ENCODE data around the gene PRKCH.

The PRKCH gene

DNA sequence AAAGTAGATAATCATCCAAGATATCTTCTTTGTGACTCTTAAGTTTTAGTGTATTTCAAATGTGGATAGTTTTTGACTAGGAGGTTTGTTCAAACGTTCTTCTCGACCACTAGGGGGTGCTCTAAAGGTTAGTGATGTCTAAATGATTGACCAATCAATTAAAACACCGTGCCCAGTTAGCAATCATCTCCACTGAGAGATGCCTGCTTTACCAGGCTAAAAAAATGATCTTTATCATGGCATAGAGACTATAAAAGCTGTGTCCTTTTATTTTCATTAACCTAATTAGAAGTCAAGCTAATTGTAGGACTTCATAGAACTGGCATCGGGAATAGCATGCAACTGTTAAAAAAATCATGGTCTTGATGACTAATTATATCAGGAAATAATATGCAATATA lies 153.9 kb downstream of the PRKCH start:
- DNase-seq (ENCODE audit: low spot score): no peak

DNA sequence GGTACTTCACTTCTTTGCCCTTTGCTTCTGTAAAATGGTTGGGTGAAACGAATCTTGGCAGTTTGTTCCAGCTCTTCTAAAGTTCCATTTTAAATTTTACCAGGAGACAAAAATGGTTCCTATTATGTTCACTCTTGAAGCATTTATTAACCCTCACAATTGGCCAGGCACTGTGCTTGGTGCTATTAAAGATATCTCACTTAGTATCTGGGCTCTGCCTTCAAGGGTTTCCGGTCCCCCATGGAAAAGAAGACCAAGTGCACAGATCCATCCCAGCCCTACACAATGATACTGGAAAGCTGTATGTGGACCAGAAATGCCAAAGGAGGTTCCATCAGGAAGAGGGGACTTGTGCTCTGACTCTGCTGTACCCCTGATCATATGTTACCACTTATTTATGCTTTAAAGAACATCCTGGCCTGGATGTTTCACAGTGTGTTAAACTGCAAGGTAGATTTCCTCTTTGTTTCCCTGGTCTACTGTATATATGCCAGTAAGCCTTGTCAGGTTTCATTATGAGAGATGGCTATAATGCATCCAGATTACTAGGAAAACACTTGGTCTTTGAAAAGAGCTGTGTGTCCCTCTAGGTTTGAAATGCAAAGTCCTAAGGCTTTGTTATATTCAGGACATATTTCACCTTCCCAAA lies 154.8 kb downstream of the PRKCH start:
- no peak for DNase-seq (ENCODE audit: low spot score)

DNA sequence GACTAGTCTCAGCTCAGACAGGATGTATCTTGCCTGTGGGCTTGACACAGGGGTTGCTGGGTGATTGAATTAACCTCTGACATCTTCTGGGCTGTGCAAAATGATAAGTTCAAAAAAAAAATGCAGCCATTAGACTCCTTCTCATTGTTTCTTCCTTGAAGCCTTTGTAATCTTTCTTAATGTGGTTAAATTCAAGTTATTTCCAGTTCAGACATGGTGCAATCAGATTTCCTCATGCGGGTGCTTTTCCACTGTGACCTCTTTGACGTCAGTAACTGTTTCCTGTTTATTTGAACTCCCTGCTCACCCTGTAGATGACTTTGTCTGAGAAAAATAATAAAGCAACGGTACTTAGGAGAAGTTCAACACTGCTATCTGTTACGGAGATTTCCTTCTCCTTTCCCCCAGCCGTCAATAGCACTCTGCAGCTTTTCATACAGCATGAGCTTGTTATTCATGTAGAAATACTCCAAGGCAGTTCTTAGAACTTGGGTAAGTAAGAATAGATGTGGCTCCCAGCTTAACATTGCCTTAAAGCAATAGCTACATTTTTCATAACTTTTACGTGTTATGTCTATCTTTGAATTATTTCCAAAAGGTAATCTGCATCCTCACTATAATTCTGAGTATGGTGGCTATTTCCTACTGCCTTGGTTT lies 155.5 kb downstream of the PRKCH start:
- DNase-seq (ENCODE audit: low spot score): no peak

DNA sequence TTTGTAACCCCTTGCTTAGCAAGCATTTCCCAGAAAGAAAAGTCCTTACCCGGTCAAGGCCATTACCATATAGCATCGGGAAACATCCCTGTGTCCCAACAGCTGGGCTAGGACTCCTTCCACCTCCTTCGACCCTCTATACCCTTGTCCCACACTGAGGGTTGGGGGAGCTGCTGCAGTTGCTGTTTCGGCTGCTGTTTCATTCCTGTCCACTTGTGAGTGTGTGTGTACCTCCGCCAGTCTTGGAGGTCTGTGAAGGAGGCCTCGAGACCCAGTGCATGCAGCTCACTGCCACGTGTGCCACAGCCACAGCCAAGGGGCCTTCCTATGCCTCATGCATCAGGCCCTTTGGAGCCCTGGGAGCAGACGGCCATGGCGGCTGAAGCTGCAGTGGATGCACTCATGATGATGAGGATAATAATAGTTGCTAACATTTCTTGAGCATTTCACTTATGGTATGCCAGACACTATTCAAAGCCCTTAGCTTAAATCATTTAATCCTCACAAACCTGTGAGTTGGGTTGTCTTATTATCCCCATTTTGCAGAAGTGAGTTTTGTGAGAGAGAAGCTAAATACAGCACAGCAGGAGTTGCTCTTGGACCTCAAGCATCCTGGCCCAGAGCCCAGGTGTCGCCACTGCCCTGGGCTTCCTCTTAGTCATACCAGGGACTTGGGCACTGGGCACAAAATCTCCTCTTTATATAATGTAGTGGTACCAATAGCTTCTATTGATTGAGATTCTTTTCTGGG lies 156.5 kb downstream of the PRKCH start:
- no peak for DNase-seq (ENCODE audit: low spot score)

DNA sequence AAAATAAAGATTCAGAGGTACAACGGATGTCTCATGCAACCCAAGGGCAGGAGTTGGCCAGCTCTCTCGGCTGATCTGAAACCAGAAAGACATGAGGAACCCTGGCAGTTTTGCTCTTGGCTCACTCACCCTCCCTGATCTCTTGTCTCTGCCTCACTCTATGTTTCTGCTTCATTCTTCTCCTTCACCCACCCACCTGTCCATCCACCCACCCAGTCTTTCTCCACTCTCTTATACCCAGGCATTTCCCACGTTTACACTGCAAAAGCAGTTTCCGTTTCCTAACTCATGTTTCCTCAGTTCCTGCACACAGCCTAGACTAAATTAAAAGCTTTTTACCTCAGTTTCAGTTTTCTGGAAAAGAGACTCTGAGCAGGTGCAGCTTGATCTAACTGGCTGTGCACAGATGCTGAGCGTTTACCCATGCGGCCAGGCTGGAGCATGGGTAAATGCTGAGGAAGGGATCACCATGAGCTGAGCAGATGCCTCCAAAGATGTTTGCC lies 157.6 kb downstream of the PRKCH start:
- no peak for DNase-seq (ENCODE audit: low spot score)

DNA sequence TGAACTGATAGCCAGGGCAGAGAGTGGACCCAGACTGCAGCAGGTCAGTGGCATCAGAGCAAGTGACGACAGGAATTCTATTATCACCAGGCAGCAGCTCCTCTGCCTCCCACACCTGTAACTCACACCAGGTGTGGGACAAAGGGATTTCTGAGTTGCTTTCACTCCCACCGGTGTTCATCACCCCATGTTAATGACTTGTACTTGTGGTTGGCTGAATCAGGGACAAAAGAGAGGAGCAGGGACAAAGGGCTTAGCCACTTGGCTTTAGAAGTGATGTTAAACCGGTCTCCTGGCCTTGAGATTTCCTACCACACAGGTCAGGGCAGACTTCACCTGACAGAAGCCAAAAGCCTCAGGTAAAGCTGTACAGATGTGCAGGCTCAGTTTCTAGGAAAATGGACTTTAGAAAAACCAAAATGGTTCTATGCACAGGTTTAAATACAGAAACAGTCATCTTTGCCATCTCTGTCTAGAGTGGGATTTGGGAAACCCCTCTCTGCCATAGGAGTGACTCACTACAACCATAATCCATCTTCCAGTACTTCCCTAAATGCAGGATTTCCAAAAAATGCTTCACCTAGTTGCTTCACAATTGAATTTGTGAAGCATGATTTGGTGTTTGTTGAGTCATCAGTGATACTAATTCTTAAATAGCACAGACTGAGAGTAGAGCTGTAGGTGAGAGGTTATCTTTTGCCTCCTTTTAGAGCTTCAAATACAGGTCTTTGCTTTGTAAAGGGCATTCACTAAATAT lies 158.5 kb downstream of the PRKCH start:
- no peak for DNase-seq (ENCODE audit: low spot score)

DNA sequence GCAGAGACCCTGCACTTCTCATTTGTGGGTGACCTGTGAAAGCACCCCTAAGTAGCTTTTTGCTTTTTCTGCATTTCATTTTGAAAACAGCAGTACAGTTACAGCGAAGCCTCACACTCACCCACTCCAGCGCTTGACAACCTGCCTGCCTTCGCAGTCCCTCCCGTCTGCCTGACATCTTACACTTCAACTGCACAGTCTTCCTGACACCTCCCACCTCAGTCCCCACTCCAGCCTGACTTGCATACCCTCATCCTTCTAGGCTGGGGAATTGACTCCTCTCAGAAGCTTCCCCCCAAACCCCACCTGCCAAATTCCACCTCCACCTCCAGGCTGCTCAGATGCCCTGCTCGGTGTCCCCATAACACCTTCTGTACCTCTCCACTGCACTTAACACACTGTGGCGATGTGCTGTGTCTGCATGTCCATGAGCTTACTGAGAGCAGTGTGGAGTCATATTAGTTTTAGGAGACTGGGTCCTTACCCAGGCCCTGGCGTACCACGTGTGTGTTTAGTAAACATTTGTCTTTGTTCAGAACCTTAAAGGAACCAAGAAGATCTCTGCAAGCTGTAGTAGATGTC lies 159.4 kb downstream of the PRKCH start:
- DNase-seq (ENCODE audit: low spot score): no peak

DNA sequence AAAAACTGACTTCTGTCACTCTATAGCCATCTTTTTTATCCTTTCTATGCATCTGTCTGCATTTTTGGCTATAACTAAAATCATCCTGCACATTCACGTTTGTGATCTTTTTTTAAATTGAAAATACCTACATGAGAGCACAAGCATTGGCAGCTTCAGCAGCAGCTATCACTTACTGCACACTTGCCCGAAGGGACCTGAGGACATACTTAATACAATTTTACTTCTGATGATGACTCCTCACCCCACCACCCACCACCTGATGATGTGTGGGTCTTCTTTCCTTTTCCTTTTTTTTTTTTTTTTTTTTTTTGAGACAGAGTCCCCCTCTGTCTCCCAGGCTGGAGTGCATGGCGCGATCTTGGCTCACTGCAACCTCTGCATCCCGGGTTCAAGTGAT lies 160.3 kb downstream of the PRKCH start:
- DNase-seq (ENCODE audit: low spot score): no peak

DNA sequence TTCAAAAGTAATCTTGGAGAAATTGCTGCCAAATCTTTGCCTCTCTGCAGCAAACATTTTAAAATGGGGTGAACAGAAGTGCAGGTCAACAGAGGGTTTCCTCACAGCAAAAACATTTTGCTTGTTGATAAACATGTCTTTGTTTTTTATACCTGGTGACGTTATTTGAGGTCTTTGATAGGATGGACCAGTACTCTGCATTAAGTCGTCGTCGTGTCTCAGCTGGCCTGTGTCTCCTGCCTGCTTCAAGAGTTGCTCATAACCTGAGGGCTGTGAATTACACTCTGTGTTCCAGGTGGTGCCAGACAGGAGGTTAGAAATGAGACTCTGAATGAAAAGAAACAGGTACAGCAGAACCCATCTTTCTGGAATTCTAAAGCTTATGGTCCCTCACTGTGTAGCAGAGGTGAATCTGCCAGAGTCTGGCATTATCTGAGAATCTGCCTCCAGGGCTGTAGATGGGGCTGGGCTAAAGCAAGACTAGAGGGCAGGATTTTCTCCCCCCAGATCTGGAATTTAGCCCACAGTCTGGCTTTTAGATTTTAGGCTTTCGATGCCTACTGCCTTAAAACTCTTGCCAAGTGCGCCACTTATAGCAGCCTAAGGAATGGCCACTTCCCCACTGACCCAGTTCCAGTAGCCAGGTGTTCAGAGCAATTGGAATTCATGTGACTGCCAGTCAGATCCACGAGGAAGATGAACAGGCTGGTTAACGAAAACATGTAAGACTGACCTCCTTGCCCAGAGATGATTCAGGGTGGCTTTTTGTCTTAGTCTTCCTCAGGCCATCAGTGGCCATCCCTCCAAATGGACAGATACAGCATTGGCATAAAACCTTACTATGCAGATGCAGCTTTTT lies 161.2 kb downstream of the PRKCH start:
- DNase-seq (ENCODE audit: low spot score): no peak

DNA sequence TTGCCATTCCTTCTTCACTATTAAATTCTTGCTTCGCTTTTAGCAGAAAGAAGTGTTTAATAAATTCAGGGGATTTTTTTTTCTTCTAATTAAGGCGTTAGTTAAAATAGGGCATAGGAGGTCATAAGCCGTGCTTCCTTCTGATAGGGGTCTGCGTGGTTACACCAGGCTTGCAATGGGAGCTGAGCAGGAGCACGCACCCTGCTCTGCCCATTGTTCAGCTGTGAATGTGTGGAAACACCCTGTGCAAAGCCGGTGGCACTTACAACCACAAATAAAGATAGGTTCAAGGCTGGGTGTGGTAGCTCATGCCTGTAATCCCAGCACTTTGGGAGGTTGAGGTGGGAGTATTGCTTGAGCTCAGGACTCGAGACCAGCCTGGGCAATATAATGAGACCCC lies 162.1 kb downstream of the PRKCH start:
- DNase-seq (ENCODE audit: low spot score): no peak

DNA sequence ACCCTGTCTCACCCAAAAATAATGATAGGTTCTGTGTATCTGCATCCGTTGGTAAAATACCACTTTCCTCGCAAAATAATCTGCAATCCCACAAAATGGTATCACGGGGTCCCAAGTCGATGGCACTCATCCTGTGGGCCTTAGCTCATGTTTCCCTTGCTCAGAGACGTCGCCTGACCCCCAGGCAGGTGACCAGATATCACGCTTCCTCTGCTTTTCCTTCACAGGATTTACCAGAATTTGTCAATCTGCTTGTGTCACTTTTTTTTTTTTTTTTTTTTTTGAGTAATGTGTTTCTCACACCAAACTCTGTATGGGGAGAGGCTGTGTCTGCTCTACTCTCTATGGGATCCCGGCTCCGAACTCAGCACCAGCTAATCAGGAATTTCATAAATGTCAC lies 162.7 kb downstream of the PRKCH start:
- no peak for DNase-seq (ENCODE audit: low spot score)

DNA sequence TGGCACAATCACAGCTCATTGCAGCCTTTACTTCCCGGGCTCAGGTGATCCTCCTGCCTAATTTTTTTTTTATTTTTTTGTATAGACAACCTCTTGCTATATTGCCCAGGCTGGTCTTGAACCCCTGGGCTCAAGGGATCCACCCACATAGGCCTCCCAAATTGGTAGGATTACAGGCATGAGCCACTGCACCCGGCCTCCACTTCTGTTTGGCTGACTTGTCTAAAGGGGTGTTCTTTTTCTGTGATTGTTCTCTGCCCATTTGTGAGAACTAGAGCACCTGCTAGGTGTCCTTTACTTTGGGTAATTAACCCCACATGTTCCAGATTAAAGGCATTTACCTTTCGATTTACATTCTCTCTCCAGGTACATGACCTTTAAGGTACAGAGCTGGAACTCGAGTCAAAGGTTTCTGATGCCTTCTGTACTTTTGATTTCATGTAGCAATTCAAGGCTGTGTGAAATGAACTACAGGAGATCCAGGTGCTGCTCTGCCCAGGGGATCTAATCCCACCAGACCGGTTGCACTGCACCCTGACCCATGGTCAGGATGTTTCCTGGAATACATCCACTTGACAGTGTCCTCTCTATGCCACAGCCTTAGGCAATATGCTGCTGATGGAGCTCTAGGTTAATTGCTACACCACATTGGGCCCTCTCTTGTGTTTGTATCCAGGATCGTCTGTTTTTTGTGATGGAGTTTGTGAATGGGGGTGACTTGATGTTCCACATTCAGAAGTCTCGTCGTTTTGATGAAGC lies 163.6 kb downstream of the PRKCH start:
- no peak for DNase-seq (ENCODE audit: low spot score)

DNA sequence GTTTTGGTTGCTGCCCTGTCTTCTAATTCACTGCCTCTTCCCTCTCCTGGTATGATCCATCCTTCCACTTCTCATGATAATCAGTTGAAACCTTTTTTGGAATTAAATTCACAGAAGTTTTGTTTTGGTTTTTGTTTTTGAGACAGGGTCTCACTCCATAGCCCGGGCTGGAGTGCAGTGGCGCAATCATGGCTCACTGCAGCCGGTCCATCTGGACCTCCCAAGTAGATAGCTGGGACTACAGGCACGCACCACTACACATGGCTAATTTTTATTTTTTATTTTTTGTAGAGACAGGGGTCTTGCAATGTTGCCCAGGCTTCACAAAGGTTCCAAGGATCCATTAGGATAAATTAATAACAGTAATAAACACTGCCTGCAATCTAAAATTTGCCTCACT lies 164.3 kb downstream of the PRKCH start:
- DNase-seq (ENCODE audit: low spot score): no peak

DNA sequence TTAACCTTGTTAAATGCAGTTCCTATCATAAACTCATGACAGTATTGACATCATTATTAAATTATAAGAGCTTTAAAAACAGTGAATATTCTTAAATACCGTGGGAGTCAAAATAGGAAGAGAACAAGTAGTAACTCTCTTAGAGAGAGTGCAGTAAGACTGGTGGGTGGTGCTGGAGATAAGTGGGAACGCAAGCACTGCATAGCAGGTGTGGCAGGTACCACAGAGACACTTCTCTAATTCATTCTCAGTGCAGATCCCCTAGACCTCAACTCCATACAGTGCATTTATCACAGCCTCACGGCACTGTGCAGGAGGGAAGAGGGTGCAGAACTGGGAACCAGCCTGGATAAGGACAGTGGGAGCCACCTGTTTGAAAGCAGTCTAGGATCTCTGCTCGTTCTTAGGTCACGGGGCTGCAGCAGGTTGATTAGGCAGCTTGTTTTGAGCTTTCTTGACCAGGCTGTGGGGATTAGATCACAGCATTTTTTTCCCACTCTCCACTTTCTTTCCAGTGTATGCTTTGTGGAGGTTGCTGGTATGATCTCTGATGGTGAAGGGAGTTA lies 165.6 kb downstream of the PRKCH start:
- DNase-seq (ENCODE audit: low spot score): no peak

DNA sequence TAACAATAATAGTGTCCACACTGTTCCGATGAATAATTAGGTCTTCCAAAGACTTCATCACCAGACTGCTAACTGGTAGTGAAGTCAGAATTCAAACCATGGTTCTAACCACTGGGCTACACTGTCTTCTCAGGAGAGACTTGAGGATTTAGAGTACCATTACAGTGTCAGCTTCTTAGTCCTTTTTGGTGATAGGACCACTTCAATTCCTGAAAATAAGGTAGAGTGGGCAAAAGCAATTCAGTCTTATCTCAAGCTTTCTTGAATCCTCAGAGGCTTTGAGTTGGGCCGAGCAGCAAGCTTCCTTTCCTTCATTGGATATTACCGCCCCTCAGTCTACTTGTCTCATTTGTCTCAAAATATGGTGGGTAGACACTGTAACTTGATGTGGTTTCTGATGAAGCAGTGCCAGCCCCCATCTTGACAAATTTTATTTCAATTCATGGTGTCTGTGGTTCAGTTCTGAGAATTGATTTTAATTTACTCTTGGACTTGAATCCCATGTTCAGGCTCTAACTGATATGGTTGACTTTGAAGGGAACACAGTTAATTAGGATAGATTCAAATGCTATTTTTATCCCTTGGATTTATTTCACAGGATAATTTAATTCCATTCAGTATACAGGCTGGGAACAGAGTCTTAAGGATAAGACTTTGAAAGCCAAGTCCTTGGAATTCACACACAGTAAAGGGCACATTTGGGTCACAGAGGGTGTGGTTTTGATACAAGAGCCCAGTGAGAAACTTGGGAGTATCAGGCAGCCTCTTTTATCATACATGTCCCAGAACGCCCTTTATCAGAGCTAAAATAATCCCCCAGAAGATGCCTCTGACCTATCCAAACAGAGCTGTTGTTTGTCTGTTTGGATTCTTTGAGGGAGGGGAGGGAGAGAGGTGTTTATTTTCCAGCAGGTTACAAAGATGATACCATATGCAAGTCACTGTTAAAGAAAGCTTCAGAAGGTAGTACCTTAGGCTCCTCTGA lies 167.3 kb downstream of the PRKCH start:
- DNase-seq (ENCODE audit: low spot score): no peak

DNA sequence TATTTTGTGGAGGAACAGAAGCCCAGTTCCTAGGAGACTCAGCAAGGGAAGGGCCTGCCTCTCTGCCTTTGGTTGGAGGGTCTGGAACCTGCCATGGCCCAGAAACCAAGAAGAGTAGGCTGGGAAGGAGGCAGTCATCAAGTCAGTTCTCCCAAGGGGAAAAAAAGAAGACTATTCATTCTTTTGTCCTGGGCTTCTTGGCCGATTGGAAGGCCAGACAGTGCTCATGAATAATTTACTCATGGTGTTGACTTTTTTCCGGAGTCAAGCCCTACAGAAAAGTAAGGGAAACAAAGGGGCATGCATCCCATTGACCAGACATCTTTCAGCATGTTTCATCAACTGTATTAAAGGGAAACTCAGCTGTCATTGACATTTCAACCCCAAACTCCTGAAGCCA lies 168.1 kb downstream of the PRKCH start:
- no peak for DNase-seq (ENCODE audit: low spot score)

DNA sequence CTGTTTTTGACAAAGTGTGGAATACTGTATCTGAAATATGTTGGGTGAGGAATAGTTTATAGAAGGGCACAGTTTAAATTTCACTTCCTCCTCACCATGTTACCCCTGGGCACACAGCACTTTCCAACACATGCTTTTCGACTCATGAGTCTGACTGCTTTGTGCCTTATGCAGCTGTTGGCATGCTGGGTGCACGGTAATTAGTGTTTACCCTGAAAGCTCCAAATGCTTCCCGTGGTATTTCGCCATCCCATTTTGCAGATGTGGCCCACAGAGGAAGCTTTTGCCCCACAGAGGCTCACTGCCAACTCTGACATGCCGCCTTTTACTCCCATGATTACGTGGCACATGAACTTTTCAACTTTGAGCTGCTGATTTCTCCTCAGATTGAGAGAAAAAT lies 168.6 kb downstream of the PRKCH start:
- DNase-seq (ENCODE audit: low spot score): no peak

DNA sequence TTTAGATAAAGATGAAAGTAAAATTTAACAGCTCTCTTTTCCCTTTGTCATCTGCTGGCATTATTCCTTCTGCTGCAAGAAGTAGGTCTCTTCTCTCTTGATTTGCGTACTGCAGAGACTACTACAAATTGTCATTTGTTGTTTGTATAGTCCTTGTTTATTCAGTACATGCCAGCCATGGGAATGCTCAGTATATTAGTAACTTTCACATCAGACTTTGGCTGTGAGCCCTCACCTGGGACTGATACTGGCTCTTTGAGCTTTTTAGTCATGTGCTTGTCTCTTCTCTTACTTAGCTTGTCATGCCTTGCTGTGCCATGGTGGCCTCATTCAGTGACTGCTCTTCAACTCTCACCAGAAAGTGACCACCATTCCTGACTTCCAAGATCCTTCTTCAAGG lies 169.8 kb downstream of the PRKCH start:
- DNase-seq (ENCODE audit: low spot score): no peak

DNA sequence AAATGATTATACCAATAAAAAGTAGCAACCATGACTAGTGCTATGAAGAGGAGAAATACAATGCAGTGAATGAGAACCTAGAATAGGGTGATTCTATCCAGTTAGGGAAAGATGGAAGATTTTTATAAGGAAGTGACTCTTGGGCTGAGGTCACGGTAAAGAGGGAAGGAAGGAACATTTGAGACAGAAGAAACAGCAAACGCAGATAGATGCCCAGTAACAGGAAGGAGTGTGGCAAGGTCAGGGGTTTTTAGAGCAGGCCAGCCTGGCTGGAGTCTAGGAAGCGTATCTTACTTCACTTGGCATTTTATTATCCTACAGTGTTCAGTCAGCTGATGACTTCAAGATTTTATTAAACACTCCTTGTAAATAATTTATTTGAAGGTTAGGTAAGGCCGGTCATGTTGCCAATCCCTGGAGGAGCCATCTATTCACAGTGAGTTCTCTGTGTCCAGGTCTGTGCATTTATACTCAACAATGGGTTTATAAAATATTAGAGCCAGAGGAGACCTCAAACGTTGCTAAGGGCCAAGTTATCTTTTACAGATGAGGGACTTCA lies 170.6 kb downstream of the PRKCH start:
- no peak for DNase-seq (ENCODE audit: low spot score)
